Calu3 (cell line): Measurements from ENCODE around the gene FBXL17. TPM values are rescaled to one million over a fixed set of nuclear protein-coding genes. Genes with fewer than 3 reads are reported as not detected.

Source experiments
- BruUV-seq: library from RNA; stranded (reverse); fragments of 400-500 nt; replicated peaks from 2 replicates; lab custom pipeline; 2021; lab: Mats Ljungman, UMichigan
- CTCF ChIA-PET: fragments of 300-600 bp; sonication (Branson Sonifier 250); formaldehyde crosslinking; loops from one replicate; lab custom pipeline; 2022; ENCODE audit warnings: antibody characterized with exemption; lab: Charles Lee
- DNase-seq: peaks from one replicate; pipeline ENCODE4 v3.0.0; 2022
- H3K27ac Mint-ChIP-seq: one replicate; pipeline ENCODE4 v1.8.0; 2022; ENCODE audit warnings: mixed read lengths; ENCODE audit not compliant: unreplicated experiment
- H3K27me3 Mint-ChIP-seq: one replicate; pipeline ENCODE4 v1.8.0; 2022; ENCODE audit warnings: mixed read lengths; ENCODE audit not compliant: unreplicated experiment
- H3K36me3 Mint-ChIP-seq: one replicate; pipeline ENCODE4 v1.8.0; 2022; ENCODE audit warnings: mild to moderate bottlenecking, moderate library complexity, mixed read lengths; ENCODE audit not compliant: insufficient read depth, unreplicated experiment
- H3K4me1 Mint-ChIP-seq: one replicate; pipeline ENCODE4 v1.8.0; 2022; ENCODE audit warnings: mild to moderate bottlenecking, low read depth, mixed read lengths; ENCODE audit not compliant: unreplicated experiment
- H3K4me3 Mint-ChIP-seq: one replicate; pipeline ENCODE4 v1.8.0; 2022; ENCODE audit warnings: mild to moderate bottlenecking, low read depth, moderate library complexity, mixed read lengths; ENCODE audit not compliant: unreplicated experiment
- H3K9me3 Mint-ChIP-seq: one replicate; pipeline ENCODE4 v1.8.0; 2022; ENCODE audit warnings: low read depth, mixed read lengths; ENCODE audit not compliant: unreplicated experiment
- intact Hi-C: fragments of 100-400 bp; cut with micrococcal nuclease; formaldehyde crosslinking; loops from one replicate; pipeline ENCODE4 v1.10.0; 2022; ENCODE audit not compliant: unreplicated experiment
- total RNA-seq: library from RNA; stranded (reverse); gene quantifications from 2 replicates; pipeline ENCODE4 v1.2.3, GENCODE V29; 2022
- TF ChIP-seq, protein P1 (sequence below): fragments of 200-600 bp; IDR thresholded peaks from one replicate; pipeline ENCODE4 v1.8.0; 2022; ENCODE audit warnings: antibody characterized with exemption; ENCODE audit not compliant: unreplicated experiment

FBXL17 gene
- total RNA-seq, 1 experiment from 2014 or later, result 19.6 TPM

- no peak for DNase-seq
- Mint-ChIP-seq H3K9me3 (no peaks in the 10 kb centered on the region), H3K36me3 (no peaks in the 10 kb centered on the region), H3K4me3 (no peak overlapping the region), H3K4me1 (no peaks in the 10 kb centered on the region), H3K27ac (no peak overlapping the region), H3K27me3 (no peaks in the 10 kb centered on the region)
- TF ChIP-seq, protein P1, sequence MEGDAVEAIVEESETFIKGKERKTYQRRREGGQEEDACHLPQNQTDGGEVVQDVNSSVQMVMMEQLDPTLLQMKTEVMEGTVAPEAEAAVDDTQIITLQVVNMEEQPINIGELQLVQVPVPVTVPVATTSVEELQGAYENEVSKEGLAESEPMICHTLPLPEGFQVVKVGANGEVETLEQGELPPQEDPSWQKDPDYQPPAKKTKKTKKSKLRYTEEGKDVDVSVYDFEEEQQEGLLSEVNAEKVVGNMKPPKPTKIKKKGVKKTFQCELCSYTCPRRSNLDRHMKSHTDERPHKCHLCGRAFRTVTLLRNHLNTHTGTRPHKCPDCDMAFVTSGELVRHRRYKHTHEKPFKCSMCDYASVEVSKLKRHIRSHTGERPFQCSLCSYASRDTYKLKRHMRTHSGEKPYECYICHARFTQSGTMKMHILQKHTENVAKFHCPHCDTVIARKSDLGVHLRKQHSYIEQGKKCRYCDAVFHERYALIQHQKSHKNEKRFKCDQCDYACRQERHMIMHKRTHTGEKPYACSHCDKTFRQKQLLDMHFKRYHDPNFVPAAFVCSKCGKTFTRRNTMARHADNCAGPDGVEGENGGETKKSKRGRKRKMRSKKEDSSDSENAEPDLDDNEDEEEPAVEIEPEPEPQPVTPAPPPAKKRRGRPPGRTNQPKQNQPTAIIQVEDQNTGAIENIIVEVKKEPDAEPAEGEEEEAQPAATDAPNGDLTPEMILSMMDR, result no peak
- intact Hi-C loops, result no loop called here
- no TSS peak for BruUV-seq
- CTCF ChIA-PET, result interaction anchor here (0.7 kb wide), 1 partner anchor 879 kb away, joined by 3 read pairs; no protein-coding TSS in a partner anchor
Measured at GRCh38 chr5:107930891-107931290, 451.0 kb downstream of the FBXL17 start.

DNA sequence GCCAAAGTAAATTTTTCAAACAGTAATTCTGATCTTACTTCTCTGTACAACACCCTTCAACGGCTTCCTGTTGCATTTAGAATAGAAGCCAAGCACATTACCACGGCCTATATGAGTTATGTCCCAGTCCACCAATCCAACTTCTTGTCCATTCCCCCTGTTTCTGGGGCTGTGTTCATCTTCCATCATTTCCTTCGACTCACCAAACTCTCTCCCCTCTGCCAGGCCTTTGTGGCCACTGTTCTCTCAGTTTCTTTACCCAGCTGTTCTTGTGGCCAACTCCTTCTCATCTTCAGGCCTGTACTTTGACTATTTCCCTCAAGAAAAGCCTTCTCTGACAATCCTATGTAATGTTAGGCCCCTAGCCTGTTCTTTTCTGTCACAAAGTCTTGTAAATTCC lies 451.8 kb downstream of the FBXL17 start:
- H3K9me3 Mint-ChIP-seq, result no peaks in the 10 kb centered on the region
- no peaks in the 10 kb centered on the region for H3K27me3 Mint-ChIP-seq
- H3K4me3 Mint-ChIP-seq, result no peak overlapping the region
- TF ChIP-seq, protein P1, result no peak
- H3K27ac Mint-ChIP-seq, result no peak overlapping the region
- CTCF ChIA-PET, result no interaction called here
- intact Hi-C loops, result no loop called here
- H3K36me3 Mint-ChIP-seq, result no peaks in the 10 kb centered on the region
- no TSS peak for BruUV-seq
- no peak for DNase-seq
- no peaks in the 10 kb centered on the region for H3K4me1 Mint-ChIP-seq

DNA sequence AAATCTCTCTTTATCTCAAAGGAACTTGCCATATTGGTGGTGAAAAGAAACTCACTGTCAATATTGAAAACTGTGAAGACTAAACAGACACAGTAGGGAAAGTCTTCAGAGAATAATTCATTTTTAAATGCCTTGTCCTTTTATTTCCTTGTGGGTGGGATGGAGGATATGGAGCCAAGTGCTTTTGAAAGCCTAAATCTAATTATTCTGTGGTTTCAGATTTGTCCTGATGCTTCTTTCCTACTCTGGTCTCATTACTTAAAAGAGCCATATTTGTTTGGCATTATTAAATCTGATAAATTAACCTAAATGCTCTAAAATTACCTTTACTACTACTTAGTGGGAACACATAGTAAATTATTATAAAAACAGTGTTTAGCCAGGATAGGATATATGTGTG lies 452.8 kb downstream of the FBXL17 start:
- H3K27me3 Mint-ChIP-seq, result no peaks in the 10 kb centered on the region
- no peak for DNase-seq
- peaks cover 3% of the 10 kb centered on the region for H3K4me1 Mint-ChIP-seq
- H3K36me3 Mint-ChIP-seq, result no peaks in the 10 kb centered on the region
- H3K4me3 Mint-ChIP-seq, result no peak overlapping the region
- TF ChIP-seq, protein P1, result no peak
- BruUV-seq, result no TSS peak
- H3K27ac Mint-ChIP-seq, result no peak overlapping the region
- CTCF ChIA-PET, result no interaction called here
- intact Hi-C loops, result no loop called here
- H3K9me3 Mint-ChIP-seq, result no peaks in the 10 kb centered on the region

DNA sequence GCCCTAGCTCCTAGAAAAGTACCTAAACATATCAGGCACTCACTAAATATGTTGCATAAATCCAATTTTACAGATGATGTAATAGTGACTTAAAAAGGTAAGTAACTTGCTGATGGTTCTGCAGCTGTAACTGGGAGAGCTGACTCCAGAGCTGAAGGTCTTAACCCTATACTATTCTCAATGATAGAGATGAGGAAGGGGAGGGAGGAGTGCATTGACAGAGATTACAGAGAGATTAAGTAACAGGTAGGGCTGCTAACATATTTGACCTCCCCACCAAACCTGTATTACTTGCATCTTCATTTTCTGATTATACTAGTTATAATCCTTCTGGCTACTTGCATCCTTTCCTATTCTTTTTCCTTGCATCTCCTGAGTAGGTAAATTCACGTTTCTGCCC lies 455.8 kb downstream of the FBXL17 start:
- no peaks in the 10 kb centered on the region for H3K27me3 Mint-ChIP-seq
- CTCF ChIA-PET, result no interaction called here
- H3K36me3 Mint-ChIP-seq, result no peaks in the 10 kb centered on the region
- no TSS peak for BruUV-seq
- TF ChIP-seq, protein P1, result no peak
- H3K4me3 Mint-ChIP-seq, result no peak overlapping the region
- DNase-seq, result no peak
- intact Hi-C loops, result no loop called here
- H3K9me3 Mint-ChIP-seq, result no peaks in the 10 kb centered on the region
- H3K4me1 Mint-ChIP-seq, result peaks cover 12% of the 10 kb centered on the region
- no peak overlapping the region for H3K27ac Mint-ChIP-seq
